ENCODE data around the gene POMC. TPM values are rescaled to one million over a fixed set of nuclear protein-coding genes. Genes with fewer than 3 reads are reported as not detected.

The POMC gene
- total and polyA plus RNA-seq, 2 of the 13 experiments (the other 11 are each of a cell fraction or from before 2014, with no cell fraction given) = not detected

DNA sequence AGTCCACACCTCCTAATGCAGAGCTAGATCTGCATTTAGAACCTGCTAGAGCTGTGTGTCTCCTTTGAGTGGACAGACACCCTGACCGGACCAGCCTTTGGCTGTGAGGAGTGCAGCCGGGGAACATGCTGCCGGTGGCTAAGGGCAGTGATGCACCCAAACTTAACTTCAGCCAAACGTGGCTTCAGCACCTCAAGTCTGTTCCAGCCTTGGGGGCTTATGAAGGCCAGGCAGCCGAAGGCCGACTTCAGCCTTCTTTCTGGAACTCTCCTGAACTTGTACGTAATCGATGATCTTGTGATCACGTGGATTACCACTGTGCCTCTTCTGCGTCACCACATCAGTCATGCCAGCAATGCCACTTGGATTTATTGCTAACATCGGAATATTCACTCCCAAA, 49.1 kb downstream of the POMC start (continued):
- TF ChIP-seq ZNF605 (CRISPR knock-in tag; IDR thresholded peaks at IDR 0.05) (no peak), LCORL (IDR thresholded peaks at IDR 0.05) (no peak), LCORL (CRISPR knock-in tag; IDR thresholded peaks at IDR 0.05) (no peak), ZSCAN31 (CRISPR knock-in tag; IDR thresholded peaks at IDR 0.05; ENCODE audit: low read depth) (no peak), ZNF577 (CRISPR knock-in tag; IDR thresholded peaks at IDR 0.05; ENCODE audit: borderline replicate concordance, low read depth) (no peak), THAP11 (CRISPR knock-in tag; IDR thresholded peaks at IDR 0.05) (no peak)
- TF ChIP-seq, protein P1, sequence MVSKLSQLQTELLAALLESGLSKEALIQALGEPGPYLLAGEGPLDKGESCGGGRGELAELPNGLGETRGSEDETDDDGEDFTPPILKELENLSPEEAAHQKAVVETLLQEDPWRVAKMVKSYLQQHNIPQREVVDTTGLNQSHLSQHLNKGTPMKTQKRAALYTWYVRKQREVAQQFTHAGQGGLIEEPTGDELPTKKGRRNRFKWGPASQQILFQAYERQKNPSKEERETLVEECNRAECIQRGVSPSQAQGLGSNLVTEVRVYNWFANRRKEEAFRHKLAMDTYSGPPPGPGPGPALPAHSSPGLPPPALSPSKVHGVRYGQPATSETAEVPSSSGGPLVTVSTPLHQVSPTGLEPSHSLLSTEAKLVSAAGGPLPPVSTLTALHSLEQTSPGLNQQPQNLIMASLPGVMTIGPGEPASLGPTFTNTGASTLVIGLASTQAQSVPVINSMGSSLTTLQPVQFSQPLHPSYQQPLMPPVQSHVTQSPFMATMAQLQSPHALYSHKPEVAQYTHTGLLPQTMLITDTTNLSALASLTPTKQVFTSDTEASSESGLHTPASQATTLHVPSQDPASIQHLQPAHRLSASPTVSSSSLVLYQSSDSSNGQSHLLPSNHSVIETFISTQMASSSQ (IDR thresholded peaks at IDR 0.05; ENCODE audit: low read depth) = no peak
- TF ChIP-seq, protein P1 (CRISPR knock-in tag; IDR thresholded peaks at IDR 0.05; ENCODE audit: borderline replicate concordance) = no peak
- TF ChIP-seq, protein P2, sequence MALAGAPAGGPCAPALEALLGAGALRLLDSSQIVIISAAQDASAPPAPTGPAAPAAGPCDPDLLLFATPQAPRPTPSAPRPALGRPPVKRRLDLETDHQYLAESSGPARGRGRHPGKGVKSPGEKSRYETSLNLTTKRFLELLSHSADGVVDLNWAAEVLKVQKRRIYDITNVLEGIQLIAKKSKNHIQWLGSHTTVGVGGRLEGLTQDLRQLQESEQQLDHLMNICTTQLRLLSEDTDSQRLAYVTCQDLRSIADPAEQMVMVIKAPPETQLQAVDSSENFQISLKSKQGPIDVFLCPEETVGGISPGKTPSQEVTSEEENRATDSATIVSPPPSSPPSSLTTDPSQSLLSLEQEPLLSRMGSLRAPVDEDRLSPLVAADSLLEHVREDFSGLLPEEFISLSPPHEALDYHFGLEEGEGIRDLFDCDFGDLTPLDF (CRISPR knock-in tag; IDR thresholded peaks at IDR 0.05) = no peak

DNA sequence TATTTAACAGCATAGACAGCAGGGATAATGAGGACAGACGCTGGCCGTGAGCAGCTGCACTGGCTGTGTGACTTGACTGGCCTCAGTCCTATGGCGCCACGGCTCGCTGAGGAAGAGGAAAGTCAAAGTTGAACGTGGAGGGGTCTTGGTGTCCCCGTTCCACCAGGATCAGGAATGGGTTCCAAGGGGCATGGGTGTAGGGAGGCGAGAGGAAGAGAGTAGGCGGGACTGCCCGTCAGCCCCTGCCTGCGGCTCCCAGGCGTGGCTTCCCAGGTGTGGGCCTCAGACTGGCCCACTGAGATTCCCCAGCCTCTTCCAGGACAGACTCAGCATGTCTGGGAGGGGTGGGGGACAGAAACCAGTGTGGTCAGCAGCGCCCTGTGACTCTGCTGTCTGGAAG, 51.4 kb downstream of the POMC start:
- no peaks in the 10 kb centered on the region for H3K36me3 ChIP-seq (replicated peaks in 1 of 2; ENCODE audit: control insufficient read depth in 1 of 2, insufficient read depth in 2 of 2, low read length in 2 of 2)
- no TSS peak for BruUV-seq (replicated peaks)
- H3K4me3 ChIP-seq (replicated peaks in 1 of 3; ENCODE audit: insufficient read depth in 1 of 3, low read depth in 2 of 3, low read length in 3 of 3) = no peak overlapping the region
- WGBS (ENCODE audit: low lambda C conversion rate) = 65% methylated on average over 13 of the region's 13 CpGs
- no peak overlapping the region for H3K4me2 ChIP-seq (ENCODE audit: low read depth, low read length)
- H3K4me1 ChIP-seq (ENCODE audit: insufficient read depth, low read length) = peaks cover 9% of the 10 kb centered on the region; the same call in 1 of the 2 replicates
- ChIA-PET POLR2A (no interaction called here), CTCF (ENCODE audit: low intra/inter-chr PET ratio, low total read pairs) (no interaction called here)
- ATAC-seq = no peak
- no peaks in the 10 kb centered on the region for H4K20me1 ChIP-seq (ENCODE audit: insufficient read depth, low read length)
- no peak overlapping the region for H3K9ac ChIP-seq (ENCODE audit: insufficient read depth, low read depth, low read length)
- no peak for DNase-seq (ENCODE audit: low spot score)
- no peaks in the 10 kb centered on the region for H3K79me2 ChIP-seq (ENCODE audit: insufficient read depth, low read length)
- intact Hi-C loops (cut with micrococcal nuclease; ENCODE audit: unreplicated experiment) (no loop called here), in situ Hi-C loops (cut with HindIII; ENCODE audit: extremely low pct_ligation_motif_present, low pct_unique_long_range_greater_than_20kb) (no loop called here)
- H3K27ac ChIP-seq (ENCODE audit: extremely low read length, insufficient read depth, low read length) = no peak overlapping the region
- H3K9me3 ChIP-seq (ENCODE audit: low read length) = no peaks in the 10 kb centered on the region
- peaks cover 0 to 16% of the 10 kb centered on the region in 2 experiments; a peak in 2 of 5 replicates for H3K27me3 ChIP-seq (ENCODE audit: control insufficient read depth in 1 of 2, insufficient read depth in 2 of 2, low read length in 2 of 2)
- no peak for FAIRE-seq
- no peak for TF ChIP-seq ZNF879 (CRISPR knock-in tag; IDR thresholded peaks at IDR 0.05)
- H2AFZ ChIP-seq (ENCODE audit: low read length) = no peak overlapping the region

Data from HepG2 (cell line).